Esophagus muscularis mucosa (tissue), 4 donors: Measurements from ENCODE around the gene CACNA1G. TPM values are rescaled to one million over a fixed set of nuclear protein-coding genes. Genes with fewer than 3 reads are reported as not detected.

Experiments used
- DNase-seq: peaks from one replicate; pipeline ENCODE4 v3.0.0-alpha.2; 2017; ENCODE audit errors: extremely low spot score
- H3K27ac ChIP-seq, 4 donors: fragments of 200-600 bp; sonication (generic); replicated peaks in 1 of 4; 1 replicate in 3 of 4; 2 replicates in 1 of 4; pipeline ENCODE4 v1.5.1; 2016 to 2019; ENCODE audit warnings: mild to moderate bottlenecking in 1 of 4
- H3K27me3 ChIP-seq, 4 donors: fragments of 200-600 bp; sonication (generic); one replicate each; pipeline versions ENCODE4 v1.5.1 to v1.6.0; 2016 to 2019
- H3K36me3 ChIP-seq, 4 donors: fragments of 200-600 bp; sonication (generic); one replicate each; pipeline ENCODE4 v1.5.1; 2016 to 2019
- H3K4me1 ChIP-seq, 4 donors: fragments of 200-600 bp; sonication (generic); one replicate each; pipeline ENCODE4 v1.5.1; 2016 to 2019
- H3K4me3 ChIP-seq, 4 donors: fragments of 200-600 bp; sonication (generic); 1 replicate in 2 of 4; 2 replicates in 2 of 4; pipeline ENCODE4 v1.5.1; 2016 to 2019; ENCODE audit warnings: mild to moderate bottlenecking in 4 of 4, moderate library complexity in 1 of 4
- H3K9me3 ChIP-seq, 4 donors: fragments of 200-600 bp; sonication (generic); 1 replicate in 3 of 4; 2 replicates in 1 of 4; pipeline ENCODE4 v1.5.1; 2016 to 2019
- CTCF ChIP-seq, 3 experiments: fragments of 200-600 bp in 2 of 3; fragments of 450-650 bp in 1 of 3; sonication (generic) in 2 of 3; IDR thresholded peaks; one replicate each; pipeline ENCODE4 v1.5.1; 2017 to 2019; ENCODE audit warnings: antibody characterized with exemption in 3 of 3, mild to moderate bottlenecking in 2 of 3, moderate library complexity in 1 of 3
- EP300 ChIP-seq: sonication (generic); formaldehyde crosslinking; IDR thresholded peaks from one replicate; pipeline ENCODE4 v1.6.1; 2017; ENCODE audit warnings: antibody characterized with exemption
- POLR2A ChIP-seq: fragments of 450-650 bp; IDR thresholded peaks from one replicate; pipeline ENCODE4 v1.6.1; 2017; ENCODE audit warnings: antibody characterized with exemption, moderate library complexity, mild to moderate bottlenecking, low read depth
- POLR2AphosphoS5 ChIP-seq, 2 donors: sonication (generic); formaldehyde crosslinking; IDR thresholded peaks; one replicate each; pipeline ENCODE4 v1.6.1; 2017; ENCODE audit warnings: antibody characterized with exemption in 2 of 2
- WGBS: methylation state at CpG from one replicate; pipeline ENCODE4 v1.1.5; 2018; 5-methylcytosine and 5-hydroxymethylcytosine counted together
- intact Hi-C: fragments of 100-400 bp; cut with DNase I; formaldehyde crosslinking; loops from one replicate; pipeline ENCODE4 v1.15.1; 2023
- total RNA-seq, 4 donors: library from RNA; depleted of rRNA; stranded (reverse); fragments of >200 nt; gene quantifications; one replicate each; pipeline versions ENCODE4 v1.1.0 to v1.2.1, GENCODE V29; 2016

CACNA1G gene
- total RNA-seq, 4 donors from 2014 or later, result 0.39 to 0.63 (median 0.50) TPM; not detected in 1

- DNase-seq, result no peak
- no peaks in the 10 kb centered on the region for H3K9me3 ChIP-seq
- H3K27ac ChIP-seq, result no peak overlapping the region
- 87% methylated on average over 16 of the region's 16 CpGs for WGBS
- H3K27me3 ChIP-seq, result peaks cover 0 to 16% (median 0%) of the 10 kb centered on the region in 4 donors
- H3K4me1 ChIP-seq, result no peaks in the 10 kb centered on the region
- H3K36me3 ChIP-seq, result no peaks in the 10 kb centered on the region
- TF ChIP-seq POLR2AphosphoS5 (IDR thresholded peaks at IDR 0.05) (no peak), CTCF (IDR thresholded peaks at IDR 0.05) (no peak), POLR2A (no peak), EP300 (no peak)
- intact Hi-C loops, result no loop called here
- H3K4me3 ChIP-seq, result no peak overlapping the region
Measured at GRCh38 chr17:50578173-50578572, 17.7 kb downstream of the CACNA1G start.

- WGBS, result 92% methylated on average over 6 of the region's 7 CpGs
- peaks cover 0 to 16% (median 0%) of the 10 kb centered on the region in 4 donors for H3K27me3 ChIP-seq
- DNase-seq, result no peak
- H3K4me3 ChIP-seq, result no peak overlapping the region
- H3K27ac ChIP-seq, result no peak overlapping the region
- intact Hi-C loops, result no loop called here
- TF ChIP-seq POLR2A (no peak), POLR2AphosphoS5 (IDR thresholded peaks at IDR 0.05) (no peak), CTCF (IDR thresholded peaks at IDR 0.05) (no peak), EP300 (no peak)
- H3K9me3 ChIP-seq, result no peaks in the 10 kb centered on the region
- no peaks in the 10 kb centered on the region for H3K4me1 ChIP-seq
- H3K36me3 ChIP-seq, result no peaks in the 10 kb centered on the region
Measured at GRCh38 chr17:50579399-50579798, 18.9 kb downstream of the CACNA1G start.

- DNase-seq, result no peak
- 94% methylated on average over 6 of the region's 9 CpGs for WGBS
- TF ChIP-seq CTCF (IDR thresholded peaks at IDR 0.05), result no peak
- no peak for TF ChIP-seq POLR2AphosphoS5 (IDR thresholded peaks at IDR 0.05)
- TF ChIP-seq EP300, result no peak
- TF ChIP-seq POLR2A, result no peak
- intact Hi-C loops, result no loop called here
- H3K9me3 ChIP-seq, result no peaks in the 10 kb centered on the region
- no peaks in the 10 kb centered on the region for H3K36me3 ChIP-seq
- no peak overlapping the region for H3K27ac ChIP-seq
- peaks cover 0 to 16% (median 0%) of the 10 kb centered on the region in 4 donors for H3K27me3 ChIP-seq
- no peak overlapping the region for H3K4me3 ChIP-seq
- no peaks in the 10 kb centered on the region for H3K4me1 ChIP-seq
Measured at GRCh38 chr17:50580646-50581045, 20.1 kb downstream of the CACNA1G start.

- Histone ChIP-seq H3K27ac (no peak overlapping the region), H3K9me3 (no peaks in the 10 kb centered on the region), H3K4me3 (no peak overlapping the region), H3K27me3 (peaks cover 0 to 16% (median 0%) of the 10 kb centered on the region in 4 donors), H3K36me3 (no peaks in the 10 kb centered on the region), H3K4me1 (no peaks in the 10 kb centered on the region)
- no peak for DNase-seq
- WGBS, result 98% methylated on average over 12 of the region's 12 CpGs
- TF ChIP-seq POLR2AphosphoS5 (IDR thresholded peaks at IDR 0.05) (no peak), CTCF (IDR thresholded peaks at IDR 0.05) (no peak), POLR2A (no peak), EP300 (no peak)
- intact Hi-C loops, result no loop called here
Measured at GRCh38 chr17:50581316-50581715, 20.8 kb downstream of the CACNA1G start.

GRCh38 chr17:50582741-50583140 lies 22.2 kb downstream of the CACNA1G start:
- H3K4me3 ChIP-seq, result no peak overlapping the region
- no peaks in the 10 kb centered on the region for H3K9me3 ChIP-seq
- H3K27me3 ChIP-seq, result peaks cover 0 to 16% (median 0%) of the 10 kb centered on the region in 4 donors
- no peak for DNase-seq
- no peaks in the 10 kb centered on the region for H3K4me1 ChIP-seq
- no peak overlapping the region for H3K27ac ChIP-seq
- no peak for TF ChIP-seq CTCF (IDR thresholded peaks at IDR 0.05)
- TF ChIP-seq EP300, result no peak
- TF ChIP-seq POLR2A, result no peak
- TF ChIP-seq POLR2AphosphoS5 (IDR thresholded peaks at IDR 0.05), result no peak
- intact Hi-C loops, result no loop called here
- 85% methylated on average over 2 of the region's 2 CpGs for WGBS
- H3K36me3 ChIP-seq, result no peaks in the 10 kb centered on the region
